ENCODE results near the gene ZCCHC14. TPM values are rescaled to one million over a fixed set of nuclear protein-coding genes. Genes with fewer than 3 reads are reported as not detected.

The ZCCHC14 gene
- 15.8 TPM for polyA plus RNA-seq (2013, experiment 1 of 2; ENCODE audit: insufficient read length)
- polyA plus RNA-seq (2013, experiment 2 of 2; ENCODE audit: insufficient read length): 14.4 TPM

GRCh38 chr16:87492721-87493607 lies at the start of gene ZCCHC14:
ZCCHC14 (minus strand) TSS chr16:87493024; CDS start chr16:87492238, 786 bp downstream.
- DNase-seq: peak; percentile 99

DNA sequence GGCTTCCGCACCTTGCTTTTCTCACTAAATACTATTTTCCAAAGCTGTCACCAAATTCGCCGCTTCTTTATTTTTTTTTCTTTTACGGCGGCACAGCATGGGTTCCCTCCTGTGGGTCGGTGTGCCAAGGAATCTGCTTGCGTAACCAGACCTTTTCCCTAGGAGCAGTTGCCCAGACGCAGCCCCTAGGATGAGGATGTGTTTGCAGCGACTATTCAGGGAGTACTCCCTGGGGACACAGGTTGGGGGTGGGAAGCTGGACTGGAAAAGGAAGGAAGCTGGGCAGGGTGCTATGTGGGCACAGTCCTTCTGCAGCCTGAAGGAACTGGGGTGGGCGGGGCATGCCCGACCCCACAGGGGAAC lies 49.0 kb upstream of the ZCCHC14 start:
- DNase-seq: no peak

- DNase-seq: peak; percentile 27
Observed at GRCh38 chr16:87541147-87541871, 48.5 kb upstream of the ZCCHC14 start.

- no peak for DNase-seq
Observed at GRCh38 chr16:87540897-87541146, 48.0 kb upstream of the ZCCHC14 start.

- DNase-seq: no peak
Observed at GRCh38 chr16:87540072-87540896, 47.5 kb upstream of the ZCCHC14 start.

GRCh38 chr16:87539113-87539512 lies 46.3 kb upstream of the ZCCHC14 start:
- no peak for DNase-seq

DNA sequence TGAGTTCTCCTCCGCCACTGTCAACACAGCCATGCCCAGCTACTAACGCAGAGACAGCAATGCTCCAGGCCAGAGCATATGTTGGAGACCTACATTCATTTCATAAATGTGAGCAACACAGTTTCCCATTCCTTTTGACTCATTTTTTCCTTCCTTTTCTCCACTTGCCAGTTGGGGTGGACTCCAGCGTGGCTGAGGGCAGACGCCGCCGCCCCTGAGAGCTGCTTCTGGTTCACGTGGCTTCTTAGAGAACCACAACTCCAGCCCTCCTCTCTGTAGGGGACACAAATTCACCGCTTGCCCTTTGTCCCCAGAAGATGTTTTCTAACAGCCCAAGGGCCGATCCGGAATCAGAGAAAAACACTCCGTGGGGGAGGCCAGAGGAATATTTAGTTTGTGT lies 45.8 kb upstream of the ZCCHC14 start:
- peak; percentile 25 for DNase-seq

DNA sequence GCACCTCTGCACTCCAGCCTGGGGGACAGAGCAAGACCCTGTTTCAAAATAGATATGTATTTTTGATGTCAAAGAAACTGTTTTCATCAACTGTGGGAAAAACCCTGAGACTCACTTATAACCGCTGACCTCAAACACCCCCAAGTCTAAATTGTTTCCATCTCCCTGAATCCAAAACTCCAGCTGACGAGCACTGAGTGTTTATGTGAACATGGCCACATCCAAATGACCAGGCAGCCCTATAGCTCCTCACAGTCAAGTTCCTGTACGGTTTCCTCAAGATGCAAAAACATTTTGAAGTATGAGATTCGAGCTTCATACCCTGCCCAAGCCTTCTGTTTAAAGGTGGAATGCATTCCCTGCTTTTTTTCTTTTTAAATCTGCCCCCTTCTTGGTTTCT lies 45.3 kb upstream of the ZCCHC14 start:
- DNase-seq: no peak

GRCh38 chr16:87536795-87537142 lies 43.9 kb upstream of the ZCCHC14 start:
- DNase-seq: no peak

DNA sequence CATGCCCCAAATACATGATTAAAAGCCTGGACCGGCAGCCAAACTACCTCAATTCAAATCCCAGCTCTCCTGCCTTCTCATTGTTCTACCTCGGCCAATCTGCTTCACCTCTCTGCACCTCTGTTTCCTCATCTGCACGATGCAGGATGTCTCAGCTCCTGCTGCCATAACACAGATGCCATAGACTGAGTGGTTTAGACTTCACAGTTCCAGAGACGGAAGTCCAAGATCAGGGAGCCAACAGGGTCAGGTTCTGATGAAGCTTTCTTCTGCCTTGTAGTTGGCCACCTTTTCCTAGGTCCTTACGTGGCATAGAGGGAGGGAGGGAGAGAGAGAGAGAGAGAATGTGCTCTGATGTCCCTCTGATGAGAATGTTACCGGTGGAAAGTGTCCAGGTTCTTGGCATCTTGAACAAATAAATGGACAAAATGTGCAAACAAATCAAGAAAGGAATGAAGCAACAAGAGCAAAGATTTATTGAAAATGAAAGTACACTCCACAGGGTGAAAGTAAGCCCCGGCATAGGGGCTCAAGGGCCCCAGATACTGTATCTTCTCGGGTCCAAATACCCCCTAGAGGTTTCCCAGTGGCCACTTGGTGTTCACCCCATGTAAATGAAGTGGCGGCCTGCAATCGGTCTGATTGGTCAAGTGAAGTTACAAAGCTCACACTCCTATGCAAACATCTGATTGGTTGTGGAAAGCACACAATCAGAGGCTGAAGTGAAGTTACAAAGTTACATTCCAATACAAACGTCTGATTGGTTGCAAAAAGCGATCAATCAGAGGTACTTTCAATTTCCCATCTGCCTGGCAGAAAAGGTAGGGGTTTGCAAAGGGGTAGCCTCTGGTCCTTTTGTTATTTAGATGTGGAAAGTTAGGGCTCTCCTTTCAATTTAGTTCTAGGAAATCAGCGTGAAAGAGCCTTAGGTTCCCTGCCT lies 43.3 kb upstream of the ZCCHC14 start:
- no peak for DNase-seq

DNA sequence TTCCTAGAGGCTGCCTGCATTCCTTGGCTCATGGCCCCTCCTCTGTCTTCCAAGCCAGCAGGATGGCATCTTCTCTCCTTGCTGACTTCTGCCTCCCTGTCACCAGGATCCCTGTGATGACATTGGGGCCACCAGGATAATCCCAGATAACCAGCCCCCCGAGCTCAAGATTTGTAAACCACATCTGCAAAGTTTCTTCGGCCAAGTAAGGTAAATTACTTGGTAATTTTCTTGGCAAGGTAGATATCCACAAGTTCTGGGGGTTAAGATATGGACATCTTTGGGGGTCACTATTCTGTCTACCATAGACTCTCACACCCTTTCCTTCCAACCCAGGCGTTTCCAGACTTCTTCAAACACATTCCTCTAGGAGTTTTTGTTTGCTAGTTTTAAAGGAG lies 42.6 kb upstream of the ZCCHC14 start:
- DNase-seq: no peak

DNA sequence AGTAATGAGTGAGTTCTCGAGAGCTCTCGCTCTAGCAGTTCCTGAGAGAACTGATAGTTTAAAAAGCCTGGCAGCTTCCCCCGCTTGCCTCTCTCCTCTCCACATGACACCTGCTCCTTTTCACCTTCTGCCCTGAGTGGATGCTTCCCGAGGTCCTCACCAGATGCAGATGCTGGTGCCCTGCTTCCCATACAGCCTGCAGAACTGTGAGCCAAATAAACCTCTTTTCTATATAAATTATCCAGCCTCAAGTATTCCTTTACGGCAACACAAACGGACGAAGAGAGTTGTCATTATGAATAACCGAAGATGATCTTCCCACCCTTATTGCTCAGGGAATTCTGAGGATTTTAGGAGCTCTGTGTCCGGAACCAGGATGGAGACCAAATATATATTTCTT lies 41.9 kb upstream of the ZCCHC14 start:
- no peak for DNase-seq

DNA sequence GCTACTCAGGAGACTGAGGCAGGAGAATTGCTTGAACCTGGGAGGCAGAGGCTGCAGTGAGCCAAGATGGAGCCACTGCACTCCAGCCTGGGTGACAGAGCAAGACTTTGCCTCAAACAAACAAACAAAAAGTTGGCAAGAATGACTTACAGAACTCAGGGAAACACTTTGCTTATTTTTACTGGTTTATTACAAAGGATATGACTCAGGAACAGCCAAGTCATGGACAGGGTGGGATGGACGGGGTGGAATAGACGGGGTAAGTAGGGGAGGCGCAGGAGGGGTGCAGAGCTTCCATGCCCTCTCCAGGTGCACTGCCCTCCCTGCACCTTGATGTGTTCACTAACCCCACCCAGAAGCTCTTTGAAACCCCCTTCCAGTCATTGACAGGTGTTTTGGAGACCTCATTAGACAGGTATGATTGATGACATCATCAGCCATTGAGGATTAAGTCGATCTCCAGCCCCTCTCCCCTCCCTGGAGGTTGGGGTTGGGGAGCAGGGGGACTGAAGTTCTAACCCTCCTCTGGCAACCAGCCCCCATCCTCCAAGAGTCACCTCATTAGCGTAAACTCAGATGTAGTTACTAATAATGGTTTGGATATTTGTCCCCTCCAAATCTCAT lies 41.3 kb upstream of the ZCCHC14 start:
- DNase-seq: no peak

- no peak for DNase-seq
Observed at GRCh38 chr16:87533061-87533460, 40.2 kb upstream of the ZCCHC14 start.

DNA sequence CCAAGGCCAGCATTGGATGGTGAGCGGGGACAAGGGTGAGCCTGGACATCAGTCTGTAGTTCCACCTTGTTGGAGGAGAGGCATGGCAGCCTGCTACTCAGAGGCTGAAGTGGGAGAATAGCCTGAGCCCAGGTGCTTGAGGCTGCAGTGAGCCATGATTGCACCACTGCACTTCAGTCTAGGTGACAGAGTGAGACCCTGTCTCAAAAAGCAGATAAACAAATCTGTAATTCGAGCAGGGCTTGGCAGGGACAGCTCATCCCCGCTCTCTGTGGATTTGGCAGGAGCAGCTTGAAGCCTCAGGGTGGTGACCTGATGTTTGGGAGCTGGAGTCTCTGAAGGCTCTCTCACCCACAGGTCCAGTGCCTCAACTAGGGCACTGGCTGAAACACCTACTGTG lies 38.6 kb upstream of the ZCCHC14 start:
- no peak for DNase-seq

GRCh38 chr16:87528690-87529579 lies 36.1 kb upstream of the ZCCHC14 start:
- no peak for DNase-seq

DNA sequence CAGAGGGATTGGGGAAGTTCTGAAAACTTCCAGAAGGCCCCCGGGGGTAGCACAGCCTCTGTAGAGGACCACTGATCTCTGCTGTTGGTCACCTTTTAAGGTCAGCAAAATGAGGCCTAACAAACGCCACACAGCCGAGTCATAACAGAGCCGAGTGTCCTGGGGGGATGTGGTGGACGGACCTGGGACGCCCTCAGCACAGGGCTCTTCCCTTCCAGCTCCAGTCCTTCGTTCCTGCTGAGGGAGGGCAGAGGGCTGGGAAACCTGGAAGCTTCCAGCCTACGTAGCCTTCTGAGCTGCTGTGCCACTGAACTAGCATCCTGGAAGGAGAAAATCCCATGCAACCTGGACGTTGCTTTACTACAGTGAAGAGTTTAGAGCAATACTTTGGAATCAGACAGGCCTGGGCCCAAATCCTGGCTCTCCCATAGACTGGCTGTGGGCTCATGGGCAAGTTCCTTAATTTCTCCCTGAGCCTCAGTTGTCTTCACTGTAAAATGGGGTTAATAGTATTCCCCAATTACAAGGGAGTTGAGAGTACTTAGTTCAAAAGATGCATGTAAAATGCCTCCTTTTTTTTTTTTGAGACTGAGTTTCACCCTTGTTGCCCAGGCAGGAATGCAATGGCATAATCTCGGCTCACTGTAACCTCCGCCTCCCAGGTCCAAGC lies 34.4 kb upstream of the ZCCHC14 start:
- DNase-seq: no peak

DNA sequence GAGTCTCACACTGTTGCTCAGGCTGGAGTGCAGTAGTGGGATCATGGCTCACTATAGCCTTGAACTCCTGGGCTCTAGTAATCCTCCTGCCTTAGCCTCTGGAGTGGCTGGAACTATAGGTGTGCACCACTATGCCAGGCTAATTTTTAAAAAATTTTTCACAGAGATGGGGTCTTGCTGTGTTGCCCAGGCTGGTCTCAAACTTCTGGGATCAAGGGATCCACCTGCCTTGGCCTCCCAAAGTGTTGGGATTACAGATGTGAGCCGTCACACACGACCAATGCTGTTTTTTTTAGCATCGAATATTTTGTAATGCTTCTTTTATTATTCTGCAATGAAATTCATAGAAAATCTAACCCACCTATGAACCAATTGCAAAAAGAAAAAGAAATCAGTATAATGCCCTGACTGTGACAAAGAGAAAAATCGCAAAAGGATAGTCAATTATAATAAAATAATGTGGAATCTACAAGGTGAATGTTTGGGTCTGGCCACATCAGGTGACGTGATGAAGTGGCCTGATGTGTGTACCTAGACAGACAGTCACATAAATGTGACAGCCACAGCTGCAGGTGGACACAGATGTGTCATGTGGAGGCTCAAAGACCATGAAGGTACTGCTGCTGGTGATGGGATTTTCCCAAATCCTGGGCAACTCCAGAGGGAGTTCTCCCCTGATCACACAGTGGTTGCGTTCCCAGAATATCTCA lies 33.6 kb upstream of the ZCCHC14 start:
- no peak for DNase-seq

GRCh38 chr16:87525352-87525751 lies 32.5 kb upstream of the ZCCHC14 start:
- no peak for DNase-seq
